CD4-positive, alpha-beta T cell treated with Interleukin-6 for 4 hours (primary cell): ENCODE measurements around the gene PLA2G3.
"Not testable (repeated sequence)": the region's sequence is repeated elsewhere in the genome, so short reads cannot be mapped to it uniquely, and the experiment has no call there.

Experiments used
- DNase-seq: peaks from one replicate; pipeline ENCODE4 v3.0.0-alpha.2; 2020; ENCODE audit warnings: mixed read lengths

Gene PLA2G3

GRCh38 chr22:31098632-31099110 is 41.6 kb downstream of the PLA2G3 start:
- no peak for DNase-seq

GRCh38 chr22:31097941-31098631 is 42.2 kb downstream of the PLA2G3 start:
- DNase-seq = no peak

- DNase-seq = not testable (repeated sequence)
These were observed 42.8 kb downstream of the PLA2G3 start for GRCh38 chr22:31097539-31097938.

GRCh38 chr22:31096657-31097279 is 43.5 kb downstream of the PLA2G3 start:
- no peak for DNase-seq

GRCh38 chr22:31095637-31096249 is 44.6 kb downstream of the PLA2G3 start:
- no peak for DNase-seq

- no peak for DNase-seq
These were observed 45.6 kb downstream of the PLA2G3 start for GRCh38 chr22:31094741-31095140.

GRCh38 chr22:31094021-31094551 is 46.2 kb downstream of the PLA2G3 start:
- DNase-seq = no peak

GRCh38 chr22:31093086-31093850 is 47.0 kb downstream of the PLA2G3 start:
- DNase-seq = no peak

- DNase-seq = no peak
These were observed 48.1 kb downstream of the PLA2G3 start for GRCh38 chr22:31092161-31092560.

GRCh38 chr22:31091106-31091975 is 49.0 kb downstream of the PLA2G3 start:
- no peak for DNase-seq

- no peak for DNase-seq
These were observed 49.9 kb downstream of the PLA2G3 start for GRCh38 chr22:31090217-31091085.

GRCh38 chr22:31089160-31090100 is 50.9 kb downstream of the PLA2G3 start:
- DNase-seq = peak; percentile 59

GRCh38 chr22:31088233-31088986 is 51.9 kb downstream of the PLA2G3 start:
- no peak for DNase-seq

GRCh38 chr22:31087744-31088215 is 52.5 kb downstream of the PLA2G3 start:
- DNase-seq = no peak

- DNase-seq = no peak
These were observed 53.5 kb downstream of the PLA2G3 start for GRCh38 chr22:31086703-31087330.

GRCh38 chr22:31085928-31086327 is 54.4 kb downstream of the PLA2G3 start:
- DNase-seq = no peak

GRCh38 chr22:31085493-31085824 is 54.8 kb downstream of the PLA2G3 start:
- DNase-seq = no peak

GRCh38 chr22:31084811-31085492 is 55.4 kb downstream of the PLA2G3 start:
- peak; percentile 89 for DNase-seq
